HG03135 (cell line): ENCODE measurements around the gene DNER.
"Not testable (repeated sequence)": the region's sequence is repeated elsewhere in the genome, so short reads cannot be mapped to it uniquely, and the experiment has no call there.

Experiments used
- ATAC-seq: cut with Tn5 transposase; IDR thresholded peaks from one replicate; pipeline ENCODE4 v1.9.1; 2021; ENCODE audit warnings: mild to moderate bottlenecking, moderate library complexity; ENCODE audit not compliant: unreplicated experiment

DNER gene

DNA sequence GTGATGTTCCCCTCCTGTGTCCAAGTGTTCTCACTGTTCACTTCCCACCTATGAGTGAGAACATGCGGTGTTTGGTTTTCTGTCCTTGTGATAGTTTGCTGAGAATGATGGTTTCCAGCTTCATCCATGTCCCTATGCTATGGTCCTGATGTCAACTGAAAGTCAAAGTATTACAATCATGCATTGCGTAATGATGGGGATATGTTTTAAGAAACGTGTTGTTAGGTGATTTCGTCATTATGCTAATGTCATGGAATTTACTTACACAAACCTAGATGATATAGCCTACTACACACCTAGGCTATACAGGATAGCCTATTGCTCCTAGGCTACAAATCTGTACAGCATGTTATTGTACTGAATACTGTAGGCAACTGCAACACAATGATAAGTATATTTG, 207.7 kb downstream of the DNER start:
- ATAC-seq, result not testable (repeated sequence)

- no peak for ATAC-seq
Measured at GRCh38 chr2:229501051-229501794, 213.1 kb downstream of the DNER start.

DNA sequence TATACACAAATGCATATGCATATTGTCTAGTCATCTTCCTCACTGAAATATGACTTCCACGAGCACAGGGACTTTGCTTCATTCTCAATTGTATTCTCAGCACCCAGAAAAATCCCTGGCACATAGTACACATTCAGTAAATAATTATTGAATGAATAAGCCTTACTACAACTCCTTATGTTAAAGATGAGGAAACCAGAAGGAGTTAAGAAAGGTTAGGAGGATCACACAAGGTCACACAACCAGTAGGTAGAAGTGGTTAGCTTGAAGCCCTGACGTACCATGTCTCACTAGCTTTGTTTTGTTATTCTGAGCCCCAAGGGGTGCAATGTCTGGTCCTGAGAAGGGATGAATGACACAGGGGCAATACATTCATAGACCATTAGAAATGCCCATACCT, 222.3 kb downstream of the DNER start:
- ATAC-seq, result no peak

- ATAC-seq, result no peak
Measured at GRCh38 chr2:229490167-229490566, 224.2 kb downstream of the DNER start.

DNA sequence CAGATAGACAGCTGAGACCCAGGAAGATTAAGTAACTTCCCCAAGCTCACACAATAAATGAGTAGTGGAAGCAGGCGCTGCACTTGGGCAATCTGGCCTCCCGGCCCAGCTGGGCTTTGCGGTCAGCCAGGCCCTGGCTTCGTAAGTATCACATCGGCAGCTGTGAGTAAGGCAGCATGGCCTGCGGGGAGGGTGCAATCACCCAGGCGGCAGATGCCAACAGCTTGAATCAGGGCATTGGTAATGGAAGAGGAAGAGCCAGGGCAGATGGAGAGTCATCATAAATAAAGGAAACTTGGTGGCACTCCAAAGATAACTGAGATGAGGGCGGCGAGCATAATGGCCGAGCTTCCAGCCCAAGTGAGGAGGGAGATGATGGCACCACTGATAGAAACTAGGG, 225.3 kb downstream of the DNER start:
- no peak for ATAC-seq

GRCh38 chr2:229488232-229488631, 226.1 kb downstream of the DNER start:
- ATAC-seq, result no peak

DNA sequence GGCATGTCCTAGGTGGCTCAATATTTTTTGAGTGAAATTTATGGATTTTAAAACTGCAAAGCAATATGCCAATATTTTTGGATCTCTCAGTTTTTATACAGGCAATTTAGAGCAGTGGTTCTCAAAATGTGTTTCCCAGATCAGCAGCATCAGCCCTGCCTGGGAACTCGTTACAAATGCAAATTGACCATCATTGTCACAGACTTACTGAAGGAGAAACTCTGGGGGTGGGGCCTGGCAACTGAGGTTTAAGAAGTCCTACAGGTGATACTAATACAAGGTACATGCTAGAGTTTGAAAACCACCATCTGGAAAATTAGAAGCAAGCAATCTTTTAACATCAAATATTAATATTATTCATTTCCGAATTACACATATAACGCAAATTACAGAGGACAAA, 227.7 kb downstream of the DNER start:
- no peak for ATAC-seq

DNA sequence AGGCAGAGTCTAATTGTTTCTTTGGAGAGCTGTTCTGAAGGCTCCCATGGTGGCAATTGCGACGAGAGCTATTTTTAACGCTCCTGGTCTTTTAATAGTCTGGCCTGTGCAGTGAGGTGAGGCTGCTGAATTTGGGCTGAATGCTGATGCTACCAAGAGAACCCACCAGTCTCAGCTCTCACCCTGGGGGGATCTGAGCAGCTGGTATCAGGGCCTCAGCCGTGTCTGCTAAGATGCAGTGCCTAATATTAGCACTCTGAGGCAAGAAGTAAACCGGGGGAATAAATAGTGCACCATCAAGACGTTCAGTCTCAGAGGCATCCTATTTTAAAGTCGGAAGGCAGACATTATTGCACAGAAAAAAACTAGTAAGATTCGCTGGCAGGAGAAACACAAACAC, 228.5 kb downstream of the DNER start:
- no peak for ATAC-seq

DNA sequence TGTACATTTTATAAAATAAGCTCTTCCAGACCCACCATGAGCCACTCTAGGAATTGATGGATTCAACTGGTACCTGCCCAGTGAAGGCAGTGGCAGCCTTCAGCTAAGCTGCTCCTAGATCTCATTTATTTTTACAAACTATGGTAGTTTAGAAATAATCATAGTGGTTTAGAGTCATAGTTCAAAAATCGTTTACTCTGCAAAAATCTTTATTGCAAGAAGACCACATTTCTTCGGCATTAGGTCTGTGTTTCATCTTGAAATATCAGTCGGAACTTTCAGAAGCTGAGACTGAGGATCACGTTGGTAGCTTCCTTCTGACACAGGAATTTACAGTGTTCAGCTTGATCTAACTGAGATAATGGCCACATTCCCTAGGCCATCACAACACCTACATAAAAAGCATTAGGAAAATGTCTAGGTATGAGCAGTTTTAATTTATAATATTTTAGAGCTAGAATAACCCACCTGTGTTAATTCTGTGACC, 237.0 kb downstream of the DNER start:
- ATAC-seq, result no peak

DNA sequence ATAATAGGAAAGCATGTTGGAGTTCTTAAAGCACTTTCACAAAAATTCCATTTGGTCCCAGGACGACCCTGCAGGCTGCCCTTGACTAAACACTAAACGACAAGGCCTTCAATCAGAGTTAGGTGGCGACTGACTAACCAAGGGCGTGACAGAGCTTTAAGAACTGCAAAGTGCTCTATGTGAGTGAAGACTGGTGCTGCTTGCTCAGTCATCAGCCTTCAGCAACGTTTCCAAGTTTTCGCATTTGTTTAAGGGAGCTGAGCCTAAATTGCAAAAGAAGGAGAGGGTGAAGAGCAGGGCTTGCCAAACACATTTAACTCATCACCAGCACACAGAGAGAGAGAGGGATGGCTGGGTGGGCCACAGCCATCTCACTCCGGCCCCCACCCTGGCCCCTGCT, 238.6 kb downstream of the DNER start:
- ATAC-seq, result no peak

- no peak for ATAC-seq
Measured at GRCh38 chr2:229474125-229474524, 240.2 kb downstream of the DNER start.

DNA sequence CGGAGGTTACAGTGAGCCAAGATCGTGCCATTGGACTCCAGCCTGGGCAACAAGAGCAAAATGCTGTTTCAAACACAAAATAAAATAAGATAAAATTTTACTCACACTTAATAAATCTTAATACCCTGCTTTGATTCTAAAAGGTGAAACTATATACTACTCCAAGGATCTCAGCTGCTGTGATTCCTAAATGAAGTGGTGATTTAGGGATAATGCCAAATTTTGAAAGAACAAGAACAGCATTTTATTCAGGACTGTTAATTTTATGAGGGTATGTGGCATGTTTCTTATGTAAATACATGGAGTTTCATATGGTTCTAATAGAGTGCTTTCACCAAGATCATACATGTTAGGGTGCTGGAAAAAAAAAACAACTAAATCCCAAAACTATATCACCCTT, 243.6 kb downstream of the DNER start:
- no peak for ATAC-seq

GRCh38 chr2:229467783-229468182, 246.6 kb downstream of the DNER start:
- ATAC-seq, result no peak

DNA sequence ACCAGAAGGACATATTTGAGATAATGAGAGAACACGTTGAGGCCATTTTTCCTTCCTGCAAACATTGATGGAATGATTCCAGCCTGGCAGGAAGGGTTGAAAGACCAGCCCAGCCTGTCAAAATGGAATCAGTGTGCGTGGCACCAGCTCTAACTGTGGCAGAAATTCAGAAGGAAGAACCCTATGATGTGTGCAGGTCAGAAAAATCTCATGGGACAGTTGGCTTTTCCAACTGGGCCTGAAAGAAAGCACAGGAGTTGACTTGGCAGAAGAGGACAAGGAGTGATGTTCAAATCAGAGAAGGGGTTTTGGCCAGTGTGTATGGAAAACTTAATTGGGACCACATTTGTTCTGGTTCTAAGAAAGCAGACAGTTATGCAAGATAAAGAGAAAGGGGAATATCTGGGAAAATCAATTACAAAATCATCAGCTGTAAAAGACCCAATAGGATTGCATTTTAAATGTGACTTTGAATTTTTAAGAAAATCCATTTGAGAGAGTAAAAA, 250.5 kb downstream of the DNER start:
- ATAC-seq, result no peak

- ATAC-seq, result no peak
Measured at GRCh38 chr2:229462112-229462511, 252.2 kb downstream of the DNER start.

GRCh38 chr2:229456091-229456490, 258.3 kb downstream of the DNER start:
- no peak for ATAC-seq

DNA sequence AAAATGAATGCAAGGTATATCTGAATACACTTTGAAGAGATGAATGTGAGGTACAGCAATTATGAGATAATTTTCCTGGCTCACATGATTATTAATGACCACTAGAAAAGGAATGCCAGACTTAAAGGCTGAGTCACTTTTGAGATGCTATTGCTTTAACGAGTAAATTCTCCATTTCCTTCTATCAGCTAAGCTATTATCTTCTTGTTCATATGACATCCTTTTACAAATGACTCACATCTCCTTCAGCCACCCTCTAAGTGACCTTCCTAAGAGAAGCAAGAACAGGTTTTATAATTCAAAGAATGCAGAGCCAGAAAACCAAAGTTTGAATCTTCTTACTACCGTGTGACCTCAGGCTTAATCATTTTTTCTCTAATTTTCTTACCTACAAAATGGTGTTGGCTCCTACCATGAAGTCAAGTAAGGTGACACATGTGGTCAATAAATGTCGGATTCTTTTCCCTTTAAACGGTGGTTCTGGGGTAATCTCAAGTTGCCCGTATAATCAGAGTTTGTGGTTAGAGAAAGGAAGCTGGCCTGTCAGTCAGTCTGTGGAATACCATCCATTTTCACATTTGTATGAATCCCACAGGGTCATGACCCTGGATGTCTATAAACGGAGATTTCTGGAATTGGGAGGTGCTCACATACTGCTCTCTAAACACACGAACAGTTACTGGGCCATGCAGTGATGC, 259.3 kb downstream of the DNER start:
- no peak for ATAC-seq

GRCh38 chr2:229453230-229453629, 261.1 kb downstream of the DNER start:
- ATAC-seq, result no peak

GRCh38 chr2:229451852-229452251, 262.5 kb downstream of the DNER start:
- no peak for ATAC-seq

- ATAC-seq, result no peak
Measured at GRCh38 chr2:229447227-229447626, 267.1 kb downstream of the DNER start.

DNA sequence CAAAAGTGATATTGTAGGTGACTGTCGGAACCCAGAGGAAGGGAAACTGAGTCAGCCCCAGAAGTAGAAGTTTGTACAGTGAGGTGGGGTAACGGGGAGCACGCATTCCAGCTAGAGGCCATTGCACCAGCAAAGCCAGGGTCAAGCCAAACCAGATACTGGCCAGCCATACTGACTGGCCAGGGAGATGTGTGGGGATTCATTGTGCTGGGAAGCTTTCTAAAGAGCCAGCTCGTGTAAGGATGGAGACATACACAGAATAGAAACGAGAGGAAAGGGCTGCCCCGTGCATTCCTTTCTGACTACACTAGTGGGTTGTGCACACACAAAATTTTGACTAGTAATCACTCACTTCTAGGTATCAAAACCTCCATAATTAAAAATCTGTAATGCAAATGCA, 268.0 kb downstream of the DNER start:
- no peak for ATAC-seq

- no peak for ATAC-seq
Measured at GRCh38 chr2:229445501-229446211, 268.7 kb downstream of the DNER start.
